ENCODE results near the gene CCDC192. TPM values are rescaled to one million over a fixed set of nuclear protein-coding genes. Genes with fewer than 3 reads are reported as not detected.

The CCDC192 gene
- total and polyA plus RNA-seq, 9 donors = 0.26 to 2.6 (median 0.91) TPM; not detected in 1

DNA sequence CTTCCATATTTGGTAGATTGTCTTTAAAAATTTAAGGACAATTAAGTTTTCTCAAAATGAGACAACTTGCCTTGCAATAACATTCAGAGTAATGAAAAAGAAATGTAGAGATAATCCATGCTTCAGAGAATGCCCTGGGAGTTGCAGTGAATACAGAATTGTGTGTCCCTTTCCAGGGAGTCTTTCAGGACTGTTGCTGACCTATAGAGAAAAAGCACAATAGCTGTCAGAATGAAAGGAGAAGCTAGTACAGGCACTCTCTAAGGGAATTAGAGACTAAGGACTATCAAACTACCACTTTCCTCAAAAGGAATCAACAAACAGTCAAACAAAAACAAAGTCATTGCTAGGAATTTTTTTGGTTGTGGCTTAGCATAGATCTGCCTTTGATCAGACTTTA, 93.0 kb downstream of the CCDC192 start:
- no peak overlapping the region for H3K27ac ChIP-seq
- no peak overlapping the region for H3K4me3 ChIP-seq
- H3K9me3 ChIP-seq = no peaks in the 10 kb centered on the region
- no peaks in the 10 kb centered on the region for H3K36me3 ChIP-seq
- H3K27me3 ChIP-seq = no peaks in the 10 kb centered on the region
- intact Hi-C loops (cut with DNase I) = no loop called here
- no peak for DNase-seq
- H3K4me1 ChIP-seq (ENCODE audit: insufficient read depth) = no peaks in the 10 kb centered on the region
- TF ChIP-seq, protein P1, sequence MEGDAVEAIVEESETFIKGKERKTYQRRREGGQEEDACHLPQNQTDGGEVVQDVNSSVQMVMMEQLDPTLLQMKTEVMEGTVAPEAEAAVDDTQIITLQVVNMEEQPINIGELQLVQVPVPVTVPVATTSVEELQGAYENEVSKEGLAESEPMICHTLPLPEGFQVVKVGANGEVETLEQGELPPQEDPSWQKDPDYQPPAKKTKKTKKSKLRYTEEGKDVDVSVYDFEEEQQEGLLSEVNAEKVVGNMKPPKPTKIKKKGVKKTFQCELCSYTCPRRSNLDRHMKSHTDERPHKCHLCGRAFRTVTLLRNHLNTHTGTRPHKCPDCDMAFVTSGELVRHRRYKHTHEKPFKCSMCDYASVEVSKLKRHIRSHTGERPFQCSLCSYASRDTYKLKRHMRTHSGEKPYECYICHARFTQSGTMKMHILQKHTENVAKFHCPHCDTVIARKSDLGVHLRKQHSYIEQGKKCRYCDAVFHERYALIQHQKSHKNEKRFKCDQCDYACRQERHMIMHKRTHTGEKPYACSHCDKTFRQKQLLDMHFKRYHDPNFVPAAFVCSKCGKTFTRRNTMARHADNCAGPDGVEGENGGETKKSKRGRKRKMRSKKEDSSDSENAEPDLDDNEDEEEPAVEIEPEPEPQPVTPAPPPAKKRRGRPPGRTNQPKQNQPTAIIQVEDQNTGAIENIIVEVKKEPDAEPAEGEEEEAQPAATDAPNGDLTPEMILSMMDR (IDR thresholded peaks at IDR 0.05) = no peak
- TF ChIP-seq EP300 (IDR thresholded peaks at IDR 0.05) (no peak), POLR2A (IDR thresholded peaks at IDR 0.05) (no peak)

DNA sequence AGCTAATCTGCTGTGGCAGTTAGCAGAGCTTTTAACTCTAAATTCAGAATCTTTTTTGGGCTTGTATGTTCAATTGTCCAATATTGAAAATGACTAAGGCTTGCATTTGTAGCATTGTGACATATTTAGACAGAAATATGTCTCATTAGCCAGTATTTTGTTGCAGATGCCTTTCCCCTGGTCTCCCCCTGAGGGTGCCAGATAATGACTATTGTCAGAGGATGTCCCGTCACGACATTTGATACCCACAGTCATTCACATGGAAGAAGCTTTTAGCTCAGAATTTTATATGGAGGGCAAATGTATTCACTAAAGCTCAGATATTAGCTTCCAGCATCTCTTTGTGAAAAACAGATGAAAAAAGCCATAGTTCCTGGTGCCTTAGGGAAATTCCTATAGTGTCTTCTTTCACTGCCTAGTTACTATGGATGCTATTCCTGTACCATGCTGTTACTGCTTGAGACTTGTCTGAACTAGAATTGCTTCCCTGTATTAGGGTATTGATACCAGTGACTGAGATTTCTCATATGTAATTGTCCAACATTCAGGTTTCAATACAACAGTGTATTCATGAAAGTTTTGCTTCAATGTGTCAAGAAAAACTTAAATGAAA, 96.2 kb downstream of the CCDC192 start:
- Histone ChIP-seq H3K9me3 (no peaks in the 10 kb centered on the region), H3K4me1 (ENCODE audit: insufficient read depth) (no peaks in the 10 kb centered on the region), H3K36me3 (no peaks in the 10 kb centered on the region), H3K4me3 (no peak overlapping the region), H3K27ac (no peak overlapping the region), H3K27me3 (no peaks in the 10 kb centered on the region)
- intact Hi-C loops (cut with DNase I) = no loop called here
- DNase-seq = no peak
- WGBS, 3 donors = 90 to 96% (median 93%) methylated on average over 2 of the region's 2 CpGs
- TF ChIP-seq, protein P1 (IDR thresholded peaks at IDR 0.05) = no peak
- TF ChIP-seq EP300 (IDR thresholded peaks at IDR 0.05) = no peak

DNA sequence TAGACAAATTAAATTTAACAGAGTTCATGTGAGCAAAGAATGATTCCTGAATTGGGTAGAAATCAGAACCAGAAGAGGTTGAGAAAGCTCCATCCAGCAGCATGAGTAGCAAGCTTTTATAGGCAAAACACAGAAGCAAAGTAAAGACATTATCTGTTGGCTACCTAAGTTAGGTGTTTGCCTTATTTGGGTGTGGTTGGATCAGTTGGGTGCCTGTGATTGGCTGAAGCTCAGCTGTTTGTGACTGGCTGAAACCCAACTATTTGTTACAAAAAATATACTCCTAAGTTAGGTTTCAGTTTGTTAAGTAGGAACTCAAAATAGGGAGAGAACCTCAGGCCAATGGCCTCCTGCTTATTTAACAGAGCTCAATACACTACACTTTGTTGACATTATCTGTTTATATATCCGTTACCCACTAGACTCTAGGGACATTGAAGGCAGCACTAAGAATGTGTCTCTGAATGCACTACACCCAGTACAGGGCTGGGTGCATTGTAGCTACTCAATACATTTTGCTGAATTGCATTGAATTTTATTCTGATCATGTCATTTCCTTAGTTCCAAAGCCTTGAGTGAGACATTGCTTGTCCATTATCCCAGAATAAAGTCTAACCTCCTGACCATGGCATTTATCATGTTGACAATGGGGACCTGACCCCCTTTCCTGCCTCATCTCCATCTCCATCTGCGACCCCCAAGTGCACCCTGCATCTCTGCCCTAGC, 98.7 kb downstream of the CCDC192 start:
- Histone ChIP-seq H3K27ac (no peak overlapping the region), H3K4me3 (no peak overlapping the region), H3K27me3 (no peaks in the 10 kb centered on the region), H3K4me1 (ENCODE audit: insufficient read depth) (no peaks in the 10 kb centered on the region), H3K36me3 (no peaks in the 10 kb centered on the region), H3K9me3 (no peaks in the 10 kb centered on the region)
- WGBS, 3 donors = 60 to 76% (median 67%) methylated on average over 2 of the region's 2 CpGs
- no peak for DNase-seq
- TF ChIP-seq, protein P1 (IDR thresholded peaks at IDR 0.05) = no peak
- TF ChIP-seq POLR2A (IDR thresholded peaks at IDR 0.05) = no peak
- TF ChIP-seq EP300 (IDR thresholded peaks at IDR 0.05) = no peak
- intact Hi-C loops (cut with DNase I) = no loop called here

DNA sequence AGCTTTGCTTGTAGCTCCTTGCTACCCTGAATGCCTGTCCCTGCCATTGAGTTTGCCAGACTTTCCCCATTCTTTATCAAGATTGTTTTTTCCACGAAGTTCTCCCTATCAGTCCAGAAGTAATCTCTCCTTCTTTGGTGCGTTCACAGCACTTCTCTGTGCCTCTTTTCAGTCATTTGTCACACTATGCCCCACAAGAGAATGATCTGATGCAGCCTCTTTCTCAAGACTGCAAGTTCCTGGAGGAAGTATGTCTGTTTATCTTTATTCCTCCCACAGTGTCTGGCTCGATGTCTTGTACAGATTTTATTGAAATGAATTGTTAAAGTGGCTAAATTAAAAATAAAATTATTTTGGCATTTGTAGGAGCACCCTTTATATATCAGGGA, 99.3 kb downstream of the CCDC192 start:
- WGBS, 3 donors = 21 to 26% (median 24%) methylated on average over 3 of the region's 3 CpGs
- DNase-seq = no peak

More for the DNA sequence above, 99.3 kb downstream of the CCDC192 start:
- Histone ChIP-seq H3K36me3 (no peaks in the 10 kb centered on the region), H3K27me3 (no peaks in the 10 kb centered on the region), H3K27ac (no peak overlapping the region), H3K4me1 (ENCODE audit: insufficient read depth) (no peaks in the 10 kb centered on the region), H3K4me3 (no peak overlapping the region), H3K9me3 (no peaks in the 10 kb centered on the region)
- TF ChIP-seq EP300 (IDR thresholded peaks at IDR 0.05) = no peak
- no peak for TF ChIP-seq POLR2A (IDR thresholded peaks at IDR 0.05)
- TF ChIP-seq, protein P1 (IDR thresholded peaks at IDR 0.05) = no peak
- intact Hi-C loops (cut with DNase I) = no loop called here

Measured in ovary (tissue), 9 donors.